HuH-7.5 (cell line): ENCODE data around the gene ZNF283.
"Not testable (repeated sequence)": the region's sequence is repeated elsewhere in the genome, so short reads cannot be mapped to it uniquely, and the experiment has no call there.

Experiments
- DNase-seq: peaks from one replicate; pipeline ENCODE4 v3.0.0; 2011; ENCODE audit warnings: low spot score

The ZNF283 gene

DNA sequence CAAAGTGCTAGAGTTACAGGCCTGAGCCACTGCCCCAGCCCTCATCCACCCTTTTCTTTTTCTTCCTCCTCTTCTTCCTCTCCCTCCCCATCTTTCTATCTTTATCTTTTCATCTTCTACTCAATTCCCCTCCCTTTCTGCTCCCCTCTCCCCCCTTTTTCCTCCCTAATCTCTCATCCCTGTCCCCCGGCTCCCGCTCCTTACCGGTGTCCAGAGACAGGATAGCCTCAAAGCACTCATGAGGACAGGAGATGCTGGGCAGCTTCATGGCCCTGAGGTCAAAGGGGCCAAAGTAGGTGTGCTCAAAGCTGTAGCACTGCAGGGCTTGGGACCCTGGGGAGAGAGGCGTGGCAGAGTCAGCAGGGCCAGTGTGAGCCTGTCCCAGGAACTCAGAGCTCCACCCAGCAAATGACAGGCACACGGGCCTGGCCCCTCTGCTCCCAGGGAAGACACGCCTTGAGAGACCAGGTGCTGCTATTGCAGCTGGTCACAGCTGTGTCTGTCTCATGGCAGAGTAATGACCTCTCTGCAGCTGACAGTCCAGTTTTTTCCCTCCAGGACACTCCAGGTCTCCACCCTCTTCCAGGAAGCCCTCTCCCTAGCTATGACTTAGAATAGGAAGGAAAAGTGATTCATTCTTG, 27.5 kb upstream of the ZNF283 start:
- no peak for DNase-seq

DNA sequence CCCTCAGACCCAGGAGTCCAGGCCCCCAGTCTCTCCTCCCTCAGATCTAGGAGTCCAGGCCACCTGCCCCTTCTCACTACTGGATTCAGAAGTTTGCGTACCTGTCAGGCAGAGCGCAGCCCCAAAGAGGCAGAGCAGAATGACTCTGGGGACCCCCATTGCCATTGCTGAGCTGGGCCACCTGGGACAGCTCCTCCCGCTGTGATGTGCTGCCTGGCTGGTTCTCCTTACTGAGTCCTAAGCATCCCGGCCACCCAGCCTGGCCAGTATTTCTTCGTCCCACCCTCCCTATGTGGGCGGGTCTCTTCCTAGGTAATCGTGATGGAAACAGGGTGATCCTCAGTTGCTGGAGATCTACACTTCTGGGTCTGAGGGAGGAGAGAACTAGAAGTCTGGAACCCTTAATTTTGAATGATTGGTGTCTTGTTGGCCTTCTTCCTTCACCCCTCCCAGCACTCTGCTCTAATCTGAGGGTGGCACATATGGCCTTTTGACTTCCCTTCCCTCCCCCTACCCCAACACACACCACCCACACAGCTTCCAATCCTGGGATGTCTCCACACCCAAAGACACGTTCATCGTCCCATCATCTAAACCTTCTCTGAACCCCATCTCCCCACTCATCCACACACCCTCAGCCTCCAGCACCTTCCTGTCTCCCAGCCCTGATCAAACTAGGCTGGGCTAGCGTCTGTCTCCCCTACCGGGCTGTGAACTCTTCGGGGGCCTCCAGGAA, 24.7 kb upstream of the ZNF283 start, which contains the start of gene LYPD5:
Gene LYPD5, minus strand, starts transcription at position 232 of the 736 bp plus-strand sequence. Its CDS starts 67 bp downstream, at position 165.
- DNase-seq, result no peak

- DNase-seq, result no peak
These were observed 22.7 kb upstream of the ZNF283 start for GRCh38 chr19:43804432-43804831.

GRCh38 chr19:43806401-43806800, 20.7 kb upstream of the ZNF283 start:
- not testable (repeated sequence) for DNase-seq

DNA sequence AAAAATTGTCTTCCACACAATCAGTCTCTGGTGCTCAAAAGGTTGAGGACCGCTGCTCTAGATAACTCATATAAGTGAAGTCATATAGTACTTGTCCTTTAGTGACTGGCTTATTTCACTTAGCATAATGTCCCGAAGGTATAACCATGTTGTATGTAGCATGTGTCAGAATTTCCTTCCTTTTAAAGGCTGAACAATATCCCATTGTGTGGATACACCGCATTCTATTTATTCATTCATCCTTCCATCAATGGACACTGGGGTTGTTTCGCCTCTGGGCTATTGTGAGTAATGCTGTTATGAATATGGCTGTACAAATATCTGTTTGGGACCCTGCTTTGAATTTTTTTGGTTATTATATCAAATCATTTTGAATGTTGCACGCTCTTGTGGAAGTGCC, 20.3 kb upstream of the ZNF283 start:
- DNase-seq, result no peak

DNA sequence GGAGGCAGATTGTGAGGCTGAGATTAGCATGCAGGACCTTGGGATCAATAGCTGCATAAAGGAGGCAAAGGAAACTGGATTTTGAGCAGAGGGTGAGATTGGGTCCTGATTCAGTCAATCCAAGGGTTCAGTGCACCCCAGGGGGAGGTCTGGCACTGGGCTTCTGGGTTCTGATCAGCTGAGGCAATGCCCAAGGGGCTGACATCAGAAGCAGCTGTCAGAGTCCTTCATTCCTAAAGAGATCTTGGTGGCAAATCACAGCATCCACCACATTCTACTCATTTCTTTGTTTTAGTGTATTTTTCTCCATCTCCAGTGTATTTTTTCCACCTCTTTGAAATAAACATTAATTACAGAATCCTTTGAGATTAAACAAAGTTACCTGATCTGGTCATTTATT, 19.5 kb upstream of the ZNF283 start:
- no peak for DNase-seq

- DNase-seq, result peak; percentile 19
These were observed 17.1 kb upstream of the ZNF283 start for GRCh38 chr19:43809762-43810696.

GRCh38 chr19:43811837-43812236, 15.3 kb upstream of the ZNF283 start:
- no peak for DNase-seq

- DNase-seq, result no peak
These were observed 14.9 kb upstream of the ZNF283 start for GRCh38 chr19:43812259-43812658.

GRCh38 chr19:43812688-43813087, 14.4 kb upstream of the ZNF283 start:
- DNase-seq, result no peak

GRCh38 chr19:43814663-43815352, 12.3 kb upstream of the ZNF283 start:
- DNase-seq, result no peak

GRCh38 chr19:43817454-43817853, 9.7 kb upstream of the ZNF283 start:
- DNase-seq, result not testable (repeated sequence)

DNA sequence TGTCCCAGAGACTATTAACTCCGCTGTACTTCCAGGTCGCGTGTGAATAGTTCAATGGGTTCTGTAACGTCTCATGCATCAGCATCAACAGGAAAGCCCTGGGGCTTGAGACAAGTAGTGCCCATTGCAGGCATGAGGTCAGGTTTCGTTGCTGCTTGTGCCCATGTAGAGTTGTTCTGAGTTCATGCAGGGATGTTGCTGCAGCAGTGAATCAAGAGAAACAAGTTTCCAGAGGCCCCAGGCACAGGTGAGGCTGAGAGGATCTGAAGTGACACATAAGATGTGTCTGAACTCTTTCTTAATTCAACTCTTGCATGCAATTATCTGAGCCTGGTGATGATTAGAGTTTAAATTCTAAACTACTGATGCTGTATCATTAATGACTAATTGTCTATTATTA, 8.6 kb upstream of the ZNF283 start:
- no peak for DNase-seq

- DNase-seq, result no peak
These were observed 6.8 kb upstream of the ZNF283 start for GRCh38 chr19:43820098-43820883.

DNA sequence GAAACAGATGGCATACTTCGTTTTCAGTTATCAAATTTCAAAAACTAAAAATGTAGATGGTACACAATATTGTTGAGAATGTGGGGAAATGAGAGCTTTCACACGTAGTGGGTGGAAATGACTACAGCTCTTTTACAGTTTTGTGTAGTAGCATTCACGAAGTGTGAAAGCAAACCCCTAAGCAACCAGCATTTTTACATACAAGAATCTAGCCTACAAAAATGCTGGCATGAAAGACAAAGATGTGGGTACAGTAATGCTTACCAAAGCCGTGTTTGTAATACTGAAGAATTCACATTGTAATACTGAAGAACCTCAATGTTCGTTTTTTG, 6.3 kb upstream of the ZNF283 start:
- no peak for DNase-seq

DNA sequence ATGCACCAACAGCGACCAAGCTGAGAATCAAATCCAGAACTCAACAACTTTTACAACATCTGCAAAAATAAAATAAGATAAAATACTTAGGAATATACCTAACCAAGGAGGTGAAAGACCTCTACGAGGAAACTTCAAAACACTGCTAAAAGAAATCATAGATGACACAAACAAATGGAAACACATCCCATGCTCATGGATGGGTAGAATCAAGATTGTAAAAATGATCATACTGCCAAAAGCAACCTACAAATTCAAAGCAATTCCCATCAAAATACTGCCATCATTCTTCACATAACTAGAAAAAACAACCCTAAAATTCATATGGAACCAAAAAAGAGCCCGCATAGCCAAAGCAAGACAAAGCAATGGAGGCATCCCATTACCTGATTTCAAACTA, 3.3 kb upstream of the ZNF283 start:
- DNase-seq, result not testable (repeated sequence)

DNA sequence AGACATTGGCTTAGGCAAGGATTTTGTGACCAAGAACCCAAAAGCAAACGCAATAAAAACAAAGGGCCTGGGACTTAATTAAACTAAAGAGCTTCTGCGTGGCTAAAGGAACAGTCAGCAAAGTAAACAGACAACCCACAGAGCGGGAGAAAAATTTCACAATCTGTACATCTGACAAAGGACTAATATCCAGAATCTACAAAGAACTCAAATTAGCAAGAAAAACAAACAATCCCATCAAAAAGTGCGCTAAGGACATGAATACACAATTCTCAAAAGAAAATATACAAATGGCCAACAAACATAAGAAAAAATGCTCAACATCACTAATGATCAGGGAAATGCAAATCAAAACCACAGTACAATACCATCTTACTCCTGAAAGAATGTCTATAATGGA, 2.5 kb upstream of the ZNF283 start:
- DNase-seq, result not testable (repeated sequence)

DNA sequence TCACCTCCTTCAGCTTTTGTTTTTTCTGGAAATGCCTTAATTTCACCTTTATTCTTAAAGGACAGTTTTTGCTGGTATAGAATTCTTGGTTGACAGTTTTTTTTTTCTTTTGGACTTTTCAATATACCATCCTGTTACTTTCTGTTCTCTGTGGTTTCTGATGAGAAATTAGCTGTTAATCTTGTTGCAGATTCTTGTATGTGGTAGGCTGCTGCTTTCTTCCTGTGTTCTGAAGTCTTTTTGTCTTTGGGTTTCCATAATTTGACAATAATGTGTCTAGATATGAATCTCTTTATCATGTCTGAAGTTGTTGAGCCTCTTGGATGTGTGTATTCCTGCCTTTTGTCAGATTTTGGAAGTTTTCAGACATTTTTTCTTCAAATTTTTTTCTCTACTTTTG, 12.0 kb downstream of the ZNF283 start:
- DNase-seq, result no peak

GRCh38 chr19:43842007-43842406, 14.9 kb downstream of the ZNF283 start:
- DNase-seq, result no peak

- no peak for DNase-seq
These were observed 20.1 kb downstream of the ZNF283 start for GRCh38 chr19:43847246-43847645.

DNA sequence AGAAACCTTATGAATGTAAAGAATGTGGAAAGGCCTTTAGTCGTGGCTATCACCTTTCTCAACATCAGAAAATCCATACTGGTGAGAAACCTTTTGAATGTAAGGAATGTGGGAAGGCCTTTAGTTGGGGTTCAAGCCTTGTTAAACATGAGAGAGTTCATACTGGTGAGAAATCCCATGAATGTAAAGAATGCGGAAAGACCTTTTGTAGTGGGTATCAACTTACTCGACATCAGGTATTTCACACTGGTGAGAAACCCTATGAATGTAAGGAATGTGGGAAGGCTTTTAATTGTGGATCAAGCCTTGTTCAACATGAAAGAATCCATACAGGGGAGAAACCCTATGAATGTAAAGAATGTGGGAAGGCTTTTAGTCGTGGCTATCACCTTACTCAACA, 20.8 kb downstream of the ZNF283 start:
- DNase-seq, result no peak
